Measurements from ENCODE around the gene AK2.

AK2 gene

GRCh38 chr1:32972814-32973428 lies 63.8 kb downstream of the AK2 start (continued):
- TF ChIP-seq ZNF610 (tag by site-specific recombination; IDR thresholded peaks at IDR 0.05; ENCODE audit: borderline replicate concordance) = peak; percentile 68; the same call in 1 of the 2 replicates
- peak; percentile 78; the same call in 1 of the 2 replicates for TF ChIP-seq ZNF692 (tag by site-specific recombination; IDR thresholded peaks at IDR 0.05)
- no peak for TF ChIP-seq ZNF169 (tag by site-specific recombination; IDR thresholded peaks at IDR 0.05)
- no peak for TF ChIP-seq ZNF211 (tag by site-specific recombination; IDR thresholded peaks at IDR 0.05; ENCODE audit: low read depth)
- TF ChIP-seq KLF16 (tag by site-specific recombination; IDR thresholded peaks at IDR 0.05) = peak; percentile 66; the same call in 1 of the 2 replicates
- TF ChIP-seq ZNF362 (tag by site-specific recombination; IDR thresholded peaks at IDR 0.05) = peak; percentile 93
- TF ChIP-seq OSR2 (tag by site-specific recombination; IDR thresholded peaks at IDR 0.05) = peak; percentile 50; the same call in 1 of the 2 replicates
- TF ChIP-seq ZSCAN5A (tag by site-specific recombination; IDR thresholded peaks at IDR 0.05) = 0 out of 2 replicates have a peak, but pooled peaks have one; percentile 15
- TF ChIP-seq TRIM28 (IDR thresholded peaks at IDR 0.05; ENCODE audit: borderline replicate concordance, low read length) = no peak
- peak; percentile 78 for TF ChIP-seq SP7 (tag by site-specific recombination; IDR thresholded peaks at IDR 0.05)
- peak; percentile 94 for TF ChIP-seq ZBTB8A (tag by site-specific recombination; IDR thresholded peaks at IDR 0.05)
- TF ChIP-seq ZNF121 (tag by site-specific recombination; IDR thresholded peaks at IDR 0.05) = peak; percentile 34; the same call in 1 of the 2 replicates
- TF ChIP-seq ZEB2 (tag by site-specific recombination; IDR thresholded peaks at IDR 0.05) = peak; percentile 71
- peak; percentile 97 for TF ChIP-seq GLIS2 (tag by site-specific recombination; IDR thresholded peaks at IDR 0.05)
- 0 out of 2 replicates have a peak, but pooled peaks have one; percentile 35 for TF ChIP-seq PBX3 (CRISPR knock-in tag; IDR thresholded peaks at IDR 0.05)
- TF ChIP-seq ZNF366 (tag by site-specific recombination; conservative IDR thresholded peaks at IDR 0.05) = 0 out of 2 replicates have a peak, but pooled peaks have one; percentile 36
- peak; percentile 26; the same call in 1 of the 2 replicates for TF ChIP-seq ZNF394 (tag by site-specific recombination; IDR thresholded peaks at IDR 0.05; ENCODE audit: borderline replicate concordance)
- TF ChIP-seq ZNF785 (tag by site-specific recombination; IDR thresholded peaks at IDR 0.05) = peak; percentile 67; the same call in 1 of the 2 replicates
- peak; percentile 88 for TF ChIP-seq ZBTB17 (tag by site-specific recombination; IDR thresholded peaks at IDR 0.05)
- peak; percentile 85; the same call in 1 of the 2 replicates for TF ChIP-seq KLF8 (tag by site-specific recombination; IDR thresholded peaks at IDR 0.05)
- peak; percentile 92; the same call in 1 of the 2 replicates for TF ChIP-seq ZNF561 (tag by site-specific recombination; IDR thresholded peaks at IDR 0.05; ENCODE audit: borderline replicate concordance)
- no peak for TF ChIP-seq ZNF664 (tag by site-specific recombination; IDR thresholded peaks at IDR 0.05)
- TF ChIP-seq ZNF335 (tag by site-specific recombination; conservative IDR thresholded peaks at IDR 0.05) = peak; percentile 89
- peak; percentile 92 for TF ChIP-seq ZBTB48 (tag by site-specific recombination; IDR thresholded peaks at IDR 0.05)
- peak; percentile 78; the same call in 1 of the 2 replicates for TF ChIP-seq ZNF2 (tag by site-specific recombination; IDR thresholded peaks at IDR 0.05)
- peak; percentile 87 for TF ChIP-seq ZNF341 (tag by site-specific recombination; IDR thresholded peaks at IDR 0.05; ENCODE audit: low read depth)
- TF ChIP-seq EGR2 (tag by site-specific recombination; IDR thresholded peaks at IDR 0.05; ENCODE audit: low read depth) = peak; percentile 83
- TF ChIP-seq ZBTB20 (tag by site-specific recombination; IDR thresholded peaks at IDR 0.05) = peak; percentile 67; the same call in 1 of the 2 replicates
- no peak for TF ChIP-seq ZNF701 (tag by site-specific recombination; IDR thresholded peaks at IDR 0.05)
- no peak for TF ChIP-seq ZNF830 (tag by site-specific recombination; IDR thresholded peaks at IDR 0.05; ENCODE audit: low read depth)
- 0 out of 2 replicates have a peak, but pooled peaks have one; percentile 8 for TF ChIP-seq PRDM4 (tag by site-specific recombination; IDR thresholded peaks at IDR 0.05)
- TF ChIP-seq ZBTB26 (tag by site-specific recombination; optimal IDR thresholded peaks at IDR 0.05) = peak; percentile 95

Data from HEK293 (cell line).